Karpas-422 (cell line): ENCODE results near the gene POU6F2. TPM values are rescaled to one million over a fixed set of nuclear protein-coding genes. Genes with fewer than 3 reads are reported as not detected.

Source experiments
- DNase-seq: peaks from one replicate; pipeline ENCODE4 v3.0.0-alpha.2; 2015
- H2AFZ ChIP-seq: fragments of 200-600 bp; sonication (generic); 2 replicates; pipeline ENCODE4 v1.6.1; 2014; ENCODE audit warnings: antibody characterized with exemption, low read length, mixed read lengths
- H3K27ac ChIP-seq: fragments of 200-600 bp; sonication (generic); 2 replicates; pipeline ENCODE4 v1.5.1; 2014; ENCODE audit warnings: mild to moderate bottlenecking, low read length, moderate library complexity
- H3K27me3 ChIP-seq: fragments of 200-600 bp; sonication (generic); 2 replicates; pipeline ENCODE4 v1.6.1; 2014; ENCODE audit warnings: low read length, mixed read lengths
- H3K36me3 ChIP-seq: fragments of 200-600 bp; sonication (generic); 2 replicates; pipeline ENCODE4 v1.6.1; 2014; ENCODE audit warnings: low read length, mixed read lengths; ENCODE audit not compliant: insufficient read depth
- H3K4me1 ChIP-seq: fragments of 200-600 bp; sonication (generic); 2 replicates; pipeline ENCODE4 v1.6.1; 2014; ENCODE audit warnings: mild to moderate bottlenecking, low read length, mixed read lengths
- H3K4me2 ChIP-seq: fragments of 200-600 bp; sonication (generic); 2 replicates; pipeline ENCODE4 v1.6.1; 2014; ENCODE audit warnings: low read length, low read depth, mild to moderate bottlenecking; ENCODE audit not compliant: poor library complexity, severe bottlenecking
- H3K4me3 ChIP-seq: fragments of 200-600 bp; sonication (generic); 2 replicates; pipeline ENCODE4 v1.5.1; 2014; ENCODE audit warnings: mild to moderate bottlenecking, antibody characterized with exemption, low read length, mixed read lengths
- H3K79me2 ChIP-seq: fragments of 200-600 bp; sonication (generic); 2 replicates; pipeline ENCODE4 v1.6.1; 2014; ENCODE audit warnings: mild to moderate bottlenecking, low read length, mixed read lengths
- H3K9ac ChIP-seq: fragments of 200-600 bp; sonication (generic); 2 replicates; pipeline ENCODE4 v1.6.0; 2014; ENCODE audit warnings: low read length
- H3K9me2 ChIP-seq: fragments of 200-600 bp; sonication (generic), shearing (Covaris generic); replicated peaks from 2 replicates; pipeline ENCODE4 v1.6.0; 2014; ENCODE audit warnings: mild to moderate bottlenecking, low read length, moderate library complexity; ENCODE audit not compliant: insufficient read depth
- H3K9me3 ChIP-seq: fragments of 300-700, 200-600 bp; sonication (generic); 2 replicates; pipeline ENCODE4 v1.6.1; 2014; ENCODE audit warnings: low read length, mixed read lengths
- H4K20me1 ChIP-seq: fragments of 200-600 bp; sonication (generic); 2 replicates; pipeline ENCODE4 v1.6.1; 2014; ENCODE audit warnings: mild to moderate bottlenecking, antibody characterized with exemption, low read length, low read depth; ENCODE audit not compliant: insufficient read depth
- total RNA-seq: library from RNA; depleted of rRNA; stranded (reverse); fragments of >200 nt; shearing (Covaris generic); gene quantifications from 2 replicates; pipeline ENCODE4 v1.2.3, GENCODE V29; 2014; ENCODE audit warnings: low replicate concordance

Gene POU6F2
- total RNA-seq, 1 experiment from 2014 or later, result not detected

DNA sequence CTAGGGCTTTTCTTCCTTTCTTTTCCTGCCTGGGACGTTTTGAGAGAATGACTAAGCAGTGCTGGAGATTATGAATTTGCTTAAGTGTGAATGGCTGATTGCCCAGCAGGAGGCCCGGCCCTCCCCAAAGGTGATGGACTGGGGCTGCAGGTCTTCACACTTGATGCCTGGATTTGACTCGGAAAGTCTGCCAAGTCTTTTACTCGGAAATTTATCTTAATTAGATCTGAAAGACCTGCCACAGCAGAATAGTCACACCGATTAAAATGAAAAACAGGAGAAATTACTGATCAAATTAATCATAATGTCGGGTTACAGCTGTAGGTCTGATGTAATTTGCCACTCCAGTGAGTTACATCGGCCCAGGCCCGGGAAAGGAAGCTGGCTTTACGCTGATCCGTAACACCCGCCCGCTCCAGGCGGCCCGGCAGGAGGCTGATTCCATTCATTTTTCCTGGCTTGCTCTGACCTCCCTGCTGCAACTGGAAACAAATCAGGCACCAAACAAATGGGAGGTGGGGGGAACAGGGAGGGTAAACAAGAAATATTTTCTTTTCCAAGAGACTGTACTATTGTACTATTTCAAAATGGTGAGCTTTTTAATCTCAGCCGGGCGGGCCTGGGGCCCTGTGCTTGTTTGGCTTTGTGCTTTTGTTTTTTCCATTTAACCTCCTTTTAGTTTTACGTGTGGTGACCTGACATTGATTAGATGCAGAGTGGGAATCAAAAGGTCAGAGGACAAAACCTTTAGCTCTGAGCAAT is 376.1 kb downstream of the POU6F2 start:
- no peaks in the 10 kb centered on the region for H3K79me2 ChIP-seq
- no peak for DNase-seq
- H3K4me1 ChIP-seq, result no peaks in the 10 kb centered on the region
- no peak overlapping the region for H3K9ac ChIP-seq
- no peak overlapping the region for H3K27ac ChIP-seq
- no peak overlapping the region for H2AFZ ChIP-seq
- no peaks in the 10 kb centered on the region for H3K36me3 ChIP-seq
- H3K4me3 ChIP-seq, result no peak overlapping the region
- no peaks in the 10 kb centered on the region for H4K20me1 ChIP-seq
- no peaks in the 10 kb centered on the region for H3K27me3 ChIP-seq
- H3K9me3 ChIP-seq, result no peaks in the 10 kb centered on the region
- no peaks in the 10 kb centered on the region for H3K9me2 ChIP-seq
- no peak overlapping the region for H3K4me2 ChIP-seq

GRCh38 chr7:39355664-39356063 is 378.0 kb downstream of the POU6F2 start:
- no peaks in the 10 kb centered on the region for H3K9me2 ChIP-seq
- H3K9me3 ChIP-seq, result no peaks in the 10 kb centered on the region
- H3K9ac ChIP-seq, result no peak overlapping the region
- no peak for DNase-seq
- H3K4me2 ChIP-seq, result no peak overlapping the region
- H3K36me3 ChIP-seq, result no peaks in the 10 kb centered on the region
- H3K79me2 ChIP-seq, result no peaks in the 10 kb centered on the region
- no peaks in the 10 kb centered on the region for H3K4me1 ChIP-seq
- no peaks in the 10 kb centered on the region for H3K27me3 ChIP-seq
- no peak overlapping the region for H2AFZ ChIP-seq
- no peaks in the 10 kb centered on the region for H4K20me1 ChIP-seq
- no peak overlapping the region for H3K4me3 ChIP-seq
- H3K27ac ChIP-seq, result no peak overlapping the region

DNA sequence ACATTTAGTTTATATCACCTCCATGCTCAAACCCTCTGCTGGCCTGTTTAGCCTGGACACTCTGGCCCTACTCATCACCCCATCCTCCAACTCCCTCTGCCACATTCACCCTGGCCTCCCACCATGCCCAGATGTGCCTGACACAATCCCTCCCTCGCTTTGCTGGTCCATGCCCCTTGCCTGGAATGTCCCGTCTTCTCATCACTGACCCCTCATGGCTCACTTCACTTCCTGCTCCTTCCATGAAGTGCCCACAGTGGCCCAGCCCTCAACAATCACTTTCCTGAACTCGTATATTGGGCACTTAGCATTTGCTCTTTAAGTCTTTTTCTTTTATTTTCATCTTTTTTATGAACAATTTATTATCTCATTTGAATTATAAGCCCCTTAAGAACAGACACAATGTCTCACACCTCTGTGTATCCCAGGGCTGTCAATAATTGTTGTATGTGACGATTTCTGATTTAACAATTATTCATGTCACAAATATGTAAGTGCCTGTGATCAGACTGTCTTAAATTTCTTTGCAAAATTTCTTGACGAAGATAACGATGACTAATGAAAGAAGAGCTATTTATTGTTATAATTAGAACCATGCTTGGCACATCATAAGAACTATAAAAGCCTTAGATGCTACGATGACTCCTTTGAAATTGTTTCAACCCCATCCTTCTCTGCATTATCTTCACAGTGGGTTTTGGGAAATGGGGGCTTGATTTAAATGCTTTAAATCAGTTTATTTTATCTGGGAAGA is 378.6 kb downstream of the POU6F2 start:
- Histone ChIP-seq H3K4me2 (no peak overlapping the region), H3K9me3 (no peaks in the 10 kb centered on the region), H3K27ac (no peak overlapping the region), H3K27me3 (no peaks in the 10 kb centered on the region), H4K20me1 (no peaks in the 10 kb centered on the region), H3K4me3 (no peak overlapping the region), H3K36me3 (no peaks in the 10 kb centered on the region), H3K4me1 (no peaks in the 10 kb centered on the region), H3K9ac (no peak overlapping the region), H2AFZ (no peak overlapping the region), H3K9me2 (no peaks in the 10 kb centered on the region), H3K79me2 (no peaks in the 10 kb centered on the region)
- DNase-seq, result no peak

DNA sequence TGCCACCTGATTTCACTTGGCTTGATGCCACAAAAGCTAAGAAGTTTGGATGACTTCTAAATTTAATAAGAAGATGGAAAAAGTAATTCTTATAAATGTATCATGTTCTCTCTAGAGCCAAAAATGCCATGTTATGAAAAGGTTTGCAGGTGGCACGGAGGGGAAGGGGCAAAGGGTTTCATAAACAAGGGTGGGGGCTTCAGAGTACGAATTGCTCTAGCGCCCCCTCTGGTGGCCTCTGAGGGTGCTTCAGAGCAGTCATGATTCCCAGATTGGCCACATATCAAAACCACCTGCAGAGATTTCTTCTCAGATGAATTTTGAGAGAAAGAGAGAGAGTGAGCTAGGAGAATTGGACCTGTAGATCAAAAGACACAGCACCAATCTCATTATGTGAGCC is 379.9 kb downstream of the POU6F2 start:
- no peaks in the 10 kb centered on the region for H3K4me1 ChIP-seq
- H3K9me3 ChIP-seq, result no peaks in the 10 kb centered on the region
- H2AFZ ChIP-seq, result no peak overlapping the region
- H3K9ac ChIP-seq, result no peak overlapping the region
- peak; percentile 48 for DNase-seq
- H3K79me2 ChIP-seq, result no peaks in the 10 kb centered on the region
- H3K4me3 ChIP-seq, result no peak overlapping the region
- no peaks in the 10 kb centered on the region for H3K36me3 ChIP-seq
- no peaks in the 10 kb centered on the region for H4K20me1 ChIP-seq
- H3K27ac ChIP-seq, result no peak overlapping the region
- no peaks in the 10 kb centered on the region for H3K9me2 ChIP-seq
- no peaks in the 10 kb centered on the region for H3K27me3 ChIP-seq
- no peak overlapping the region for H3K4me2 ChIP-seq

- H3K9ac ChIP-seq, result no peak overlapping the region
- H3K9me3 ChIP-seq, result no peaks in the 10 kb centered on the region
- H3K27ac ChIP-seq, result no peak overlapping the region
- no peak overlapping the region for H3K4me2 ChIP-seq
- no peaks in the 10 kb centered on the region for H3K27me3 ChIP-seq
- H3K9me2 ChIP-seq, result no peaks in the 10 kb centered on the region
- H2AFZ ChIP-seq, result no peak overlapping the region
- no peaks in the 10 kb centered on the region for H3K79me2 ChIP-seq
- no peaks in the 10 kb centered on the region for H4K20me1 ChIP-seq
- DNase-seq, result no peak
- H3K36me3 ChIP-seq, result no peaks in the 10 kb centered on the region
- no peak overlapping the region for H3K4me3 ChIP-seq
- no peaks in the 10 kb centered on the region for H3K4me1 ChIP-seq
Measured at GRCh38 chr7:39360038-39360437, 382.3 kb downstream of the POU6F2 start.

DNA sequence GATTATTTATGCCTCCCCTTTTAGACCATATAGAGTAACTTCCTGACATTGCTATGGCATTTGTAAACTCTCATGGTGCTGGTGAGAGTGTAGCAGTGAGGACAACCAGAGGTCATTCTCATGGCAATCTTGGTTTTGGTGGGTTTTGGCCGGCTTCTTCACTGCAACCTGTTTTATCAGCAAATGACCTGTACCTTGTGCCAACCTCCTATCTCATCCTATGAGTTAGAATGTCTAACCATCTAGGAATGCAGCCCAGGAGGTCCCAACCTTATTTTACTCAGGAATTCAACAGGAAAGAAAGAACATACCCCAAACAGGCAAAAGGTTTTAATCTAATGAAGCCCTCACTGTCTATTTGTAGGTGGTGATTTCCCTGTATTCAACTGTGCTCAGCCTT is 383.1 kb downstream of the POU6F2 start:
- Histone ChIP-seq H3K36me3 (no peaks in the 10 kb centered on the region), H3K9me2 (no peaks in the 10 kb centered on the region), H3K27ac (no peak overlapping the region), H3K4me1 (no peaks in the 10 kb centered on the region), H3K9me3 (no peaks in the 10 kb centered on the region), H2AFZ (no peak overlapping the region), H3K4me3 (no peak overlapping the region), H3K4me2 (no peak overlapping the region), H3K9ac (no peak overlapping the region), H4K20me1 (no peaks in the 10 kb centered on the region), H3K27me3 (no peaks in the 10 kb centered on the region), H3K79me2 (no peaks in the 10 kb centered on the region)
- DNase-seq, result no peak

- Histone ChIP-seq H3K4me2 (no peak overlapping the region), H4K20me1 (no peaks in the 10 kb centered on the region), H3K9me2 (no peaks in the 10 kb centered on the region), H3K4me3 (no peak overlapping the region), H3K79me2 (no peaks in the 10 kb centered on the region), H3K27me3 (no peaks in the 10 kb centered on the region), H3K4me1 (no peaks in the 10 kb centered on the region), H3K9ac (no peak overlapping the region), H3K27ac (no peak overlapping the region), H2AFZ (no peak overlapping the region), H3K9me3 (no peaks in the 10 kb centered on the region), H3K36me3 (no peaks in the 10 kb centered on the region)
- no peak for DNase-seq
Measured at GRCh38 chr7:39365751-39366295, 388.1 kb downstream of the POU6F2 start.

DNA sequence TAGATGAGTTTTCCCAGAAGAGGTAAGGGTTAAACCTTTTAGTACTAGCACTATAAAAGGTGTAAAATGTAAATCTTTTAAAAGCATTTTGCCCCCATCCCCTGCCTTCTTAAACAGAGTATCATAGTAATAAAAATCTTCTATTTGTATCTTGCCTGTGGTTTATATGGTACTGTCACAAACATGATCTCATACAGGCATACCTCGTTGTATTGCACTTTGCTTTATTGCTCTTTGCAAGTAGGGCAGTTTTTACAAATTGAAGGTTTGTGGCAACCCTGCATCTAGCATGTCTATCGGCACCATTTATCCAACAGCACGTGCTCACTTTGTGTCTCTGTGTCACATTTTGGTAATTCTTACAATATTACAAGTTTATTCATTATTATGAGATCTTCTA is 389.7 kb downstream of the POU6F2 start:
- no peak overlapping the region for H3K4me3 ChIP-seq
- H3K36me3 ChIP-seq, result no peaks in the 10 kb centered on the region
- H3K9ac ChIP-seq, result no peak overlapping the region
- no peaks in the 10 kb centered on the region for H4K20me1 ChIP-seq
- DNase-seq, result no peak
- no peak overlapping the region for H3K4me2 ChIP-seq
- no peak overlapping the region for H2AFZ ChIP-seq
- H3K9me3 ChIP-seq, result no peaks in the 10 kb centered on the region
- no peaks in the 10 kb centered on the region for H3K9me2 ChIP-seq
- no peaks in the 10 kb centered on the region for H3K27me3 ChIP-seq
- H3K79me2 ChIP-seq, result no peaks in the 10 kb centered on the region
- H3K4me1 ChIP-seq, result no peaks in the 10 kb centered on the region
- H3K27ac ChIP-seq, result no peak overlapping the region
